H1 (cell line): Measurements from ENCODE around the gene SIX3. TPM values are rescaled to one million over a fixed set of nuclear protein-coding genes. Genes with fewer than 3 reads are reported as not detected.

Experiments used
- BRCA1 ChIP-seq: IDR thresholded peaks from 2 replicates; pipeline ENCODE4 v1.6.1; 2012; ENCODE audit warnings: low read depth, low read length, improper control_type of control experiment
- CHD7 ChIP-seq: fragments of 300-600 bp; sonication (generic); IDR thresholded peaks from 2 replicates; pipeline ENCODE4 v1.7.1; 2012; ENCODE audit warnings: low read length, moderate library complexity, mild to moderate bottlenecking, inconsistent platforms; ENCODE audit not compliant: insufficient replicate concordance
- CTBP2 ChIP-seq: IDR thresholded peaks from 2 replicates; pipeline ENCODE4 v1.7.0; 2011; ENCODE audit warnings: borderline replicate concordance, mild to moderate bottlenecking, moderate library complexity, mixed read lengths, low read length; ENCODE audit not compliant: insufficient read depth, insufficient read length
- EGR1 ChIP-seq: IDR thresholded peaks from 2 replicates; pipeline ENCODE4 v1.6.1; 2011; ENCODE audit warnings: low read depth, low read length, borderline replicate concordance
- POLR2A ChIP-seq, 2 experiments: IDR thresholded peaks; 1 replicate in 1 of 2; 2 replicates in 1 of 2; pipeline ENCODE4 v1.6.1; 2011; ENCODE audit warnings: low read depth in 2 of 2, low read length in 2 of 2, mild to moderate bottlenecking in 2 of 2; ENCODE audit errors: control extremely low read depth in 1 of 2
- RNF2 ChIP-seq: fragments of 200-900, 300-1000 bp; sonication (generic); IDR thresholded peaks from 2 replicates; pipeline ENCODE4 v1.7.1; 2016; ENCODE audit warnings: borderline replicate concordance, low read depth, mild to moderate bottlenecking, antibody characterized with exemption, low read length; ENCODE audit not compliant: poor library complexity, severe bottlenecking; ENCODE audit errors: missing control alignments
- SIX5 ChIP-seq: IDR thresholded peaks from 2 replicates; pipeline ENCODE4 v1.6.1; 2011; ENCODE audit warnings: mild to moderate bottlenecking, low read depth, low read length
- SP2 ChIP-seq: IDR thresholded peaks from 2 replicates; pipeline ENCODE4 v1.6.1; 2012; ENCODE audit warnings: mild to moderate bottlenecking, low read length, inconsistent platforms
- SRF ChIP-seq: IDR thresholded peaks from 2 replicates; pipeline ENCODE4 v1.6.1; 2011; ENCODE audit warnings: mild to moderate bottlenecking, low read depth, low read length, moderate library complexity
- TAF7 ChIP-seq: optimal IDR thresholded peaks from 2 replicates; pipeline ENCODE3; 2011; ENCODE audit warnings: low read depth, mild to moderate bottlenecking, inconsistent platforms, low read length, moderate library complexity, borderline replicate concordance
- polyA plus RNA-seq, 7 experiments: library from polyadenylated mRNA; depleted of rRNA in 3 of 7; stranded (reverse) in 5 of 7; unstranded in 2 of 7; fragments of >200 nt in 5 of 7; fragments of 200-250 nt in 2 of 7; gene quantifications; 1 replicate in 5 of 7; 2 replicates in 1 of 7; 4 replicates in 1 of 7; pipeline versions ENCODE4 v1.2.1 to v1.2.3, GENCODE V29; 2011 to 2013; ENCODE audit warnings: missing spikeins in 2 of 7, mixed read lengths in 2 of 7
- total RNA-seq: library from RNA; stranded (reverse); fragmentation: NEBNext Ultra II Directional; extraction: Animal tissue kit (Norgen Biotek cat#: 25700); gene quantifications from 2 replicates; pipeline ENCODE4 v1.2.1, GENCODE V29; 2021

SIX3 gene
- total and polyA plus RNA-seq, 2 of the 8 experiments (the other 6 are each of a cell fraction or from before 2014, with no cell fraction given), result 0.02 to 0.19 TPM

- TF ChIP-seq CHD7 (no peak), EGR1 (peak; percentile 54; the same call in 1 of the 2 replicates), SP2 (no peak), BRCA1 (no peak), RNF2 (peak; percentile 79), CTBP2 (peak; percentile 96), TAF7 (no peak), SIX5 (no peak), POLR2A (IDR thresholded peaks at IDR 0.05; ENCODE audit: control extremely low read depth in 1 of 2, low read depth in 2 of 2, low read length in 2 of 2) (no peak), SRF (no peak)
Measured at GRCh38 chr2:44944102-44944951, 2.8 kb downstream of the SIX3 start (continued).
